Progenitor cell of endocrine pancreas (in vitro differentiated cells): Measurements from ENCODE around the gene OOSP4B. TPM values are rescaled to one million over a fixed set of nuclear protein-coding genes. Genes with fewer than 3 reads are reported as not detected.

ENCODE experiments used
- DNase-seq: peaks from one replicate; pipeline ENCODE4 v3.0.0; 2021; ENCODE audit warnings: low spot score; ENCODE audit not compliant: unreplicated experiment
- H3K27ac Mint-ChIP-seq: 2 replicates; pipeline ENCODE4 v1.8.0; 2021; ENCODE audit warnings: mild to moderate bottlenecking, moderate library complexity, mixed read lengths
- H3K27me3 Mint-ChIP-seq: 2 replicates; pipeline ENCODE4 v1.8.0; 2021; ENCODE audit warnings: mixed read lengths
- H3K36me3 Mint-ChIP-seq: 2 replicates; pipeline ENCODE4 v1.8.0; 2022; ENCODE audit warnings: mixed read lengths; ENCODE audit not compliant: insufficient read depth
- H3K4me1 Mint-ChIP-seq: 2 replicates; pipeline ENCODE4 v1.8.0; 2021; ENCODE audit warnings: low read depth, mixed read lengths
- H3K4me3 Mint-ChIP-seq: 2 replicates; pipeline ENCODE4 v1.8.0; 2021; ENCODE audit warnings: low read depth, mild to moderate bottlenecking, moderate library complexity, mixed read lengths
- H3K9me3 Mint-ChIP-seq: 2 replicates; pipeline ENCODE4 v1.8.0; 2021; ENCODE audit warnings: low read depth, mixed read lengths
- CTCF ChIP-seq: fragments of 200-600 bp; sonication (generic); IDR thresholded peaks from one replicate; pipeline ENCODE4 v1.5.0; 2021; ENCODE audit warnings: antibody characterized with exemption, mild to moderate bottlenecking; ENCODE audit not compliant: unreplicated experiment
- total RNA-seq: library from RNA; stranded (reverse); gene quantifications from 2 replicates; pipeline ENCODE4 v1.2.1, GENCODE V29; 2021

The OOSP4B gene
- total RNA-seq, 1 donor from 2014 or later = not detected

- H3K4me3 Mint-ChIP-seq = no peak overlapping the region
- peaks cover 3% of the 10 kb centered on the region for H3K9me3 Mint-ChIP-seq
- H3K27me3 Mint-ChIP-seq = no peaks in the 10 kb centered on the region
- no peak for TF ChIP-seq CTCF
- H3K4me1 Mint-ChIP-seq = no peaks in the 10 kb centered on the region
- H3K36me3 Mint-ChIP-seq = no peaks in the 10 kb centered on the region
- DNase-seq = no peak
- H3K27ac Mint-ChIP-seq = no peak overlapping the region
These were observed 33.8 kb upstream of the OOSP4B start for GRCh38 chr11:59983212-59983611.

- DNase-seq = no peak
- Mint-ChIP-seq H3K4me1 (no peaks in the 10 kb centered on the region), H3K36me3 (no peaks in the 10 kb centered on the region), H3K27me3 (no peaks in the 10 kb centered on the region), H3K9me3 (peaks cover 10% of the 10 kb centered on the region), H3K27ac (no peak overlapping the region), H3K4me3 (no peak overlapping the region)
- TF ChIP-seq CTCF = no peak
These were observed 32.6 kb upstream of the OOSP4B start for GRCh38 chr11:59984368-59984767.

- H3K27me3 Mint-ChIP-seq = no peaks in the 10 kb centered on the region
- DNase-seq = no peak
- H3K27ac Mint-ChIP-seq = no peak overlapping the region
- H3K36me3 Mint-ChIP-seq = peaks cover 4% of the 10 kb centered on the region
- no peak for TF ChIP-seq CTCF
- H3K9me3 Mint-ChIP-seq = peaks cover 38% of the 10 kb centered on the region
- H3K4me1 Mint-ChIP-seq = no peaks in the 10 kb centered on the region
- H3K4me3 Mint-ChIP-seq = no peak overlapping the region
These were observed 26.6 kb upstream of the OOSP4B start for GRCh38 chr11:59990421-59990820.

GRCh38 chr11:59992425-59992824, 24.6 kb upstream of the OOSP4B start:
- H3K4me3 Mint-ChIP-seq = no peak overlapping the region
- peaks cover 36% of the 10 kb centered on the region for H3K9me3 Mint-ChIP-seq
- H3K4me1 Mint-ChIP-seq = no peaks in the 10 kb centered on the region
- H3K36me3 Mint-ChIP-seq = peaks cover 4% of the 10 kb centered on the region
- no peak overlapping the region for H3K27ac Mint-ChIP-seq
- no peaks in the 10 kb centered on the region for H3K27me3 Mint-ChIP-seq
- DNase-seq = no peak
- no peak for TF ChIP-seq CTCF

GRCh38 chr11:59997800-59998199, 19.2 kb upstream of the OOSP4B start:
- Mint-ChIP-seq H3K27ac (no peak overlapping the region), H3K36me3 (no peaks in the 10 kb centered on the region), H3K4me3 (no peak overlapping the region), H3K4me1 (no peaks in the 10 kb centered on the region), H3K27me3 (no peaks in the 10 kb centered on the region), H3K9me3 (peaks cover 7% of the 10 kb centered on the region)
- DNase-seq = no peak
- TF ChIP-seq CTCF = no peak
